ENCODE data around the gene LTBP1.

The LTBP1 gene

DNA sequence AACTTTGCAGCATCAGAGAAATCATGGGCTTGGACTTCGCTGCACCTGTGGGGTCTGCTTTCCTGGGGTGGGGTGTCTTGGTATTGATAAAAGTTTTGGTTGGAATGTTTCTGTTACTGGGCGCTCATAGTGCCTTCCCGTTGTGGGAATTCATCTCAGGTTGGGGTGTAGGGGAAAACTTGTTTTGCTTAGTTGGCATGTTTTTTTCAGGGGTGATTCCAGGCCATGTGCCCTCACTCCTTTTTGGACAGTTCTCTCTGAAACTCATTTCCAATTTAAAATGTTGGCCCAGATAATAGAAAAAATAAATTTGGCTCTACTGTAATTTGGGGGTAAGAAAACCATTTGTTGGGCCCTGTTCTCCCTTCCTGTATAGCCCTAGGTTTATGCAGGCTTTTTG is 1.5 kb downstream of the LTBP1 start:
- no peak overlapping the region for H3K4me3 ChIP-seq (ENCODE audit: low read depth, low read length)
- TF ChIP-seq, protein P1, sequence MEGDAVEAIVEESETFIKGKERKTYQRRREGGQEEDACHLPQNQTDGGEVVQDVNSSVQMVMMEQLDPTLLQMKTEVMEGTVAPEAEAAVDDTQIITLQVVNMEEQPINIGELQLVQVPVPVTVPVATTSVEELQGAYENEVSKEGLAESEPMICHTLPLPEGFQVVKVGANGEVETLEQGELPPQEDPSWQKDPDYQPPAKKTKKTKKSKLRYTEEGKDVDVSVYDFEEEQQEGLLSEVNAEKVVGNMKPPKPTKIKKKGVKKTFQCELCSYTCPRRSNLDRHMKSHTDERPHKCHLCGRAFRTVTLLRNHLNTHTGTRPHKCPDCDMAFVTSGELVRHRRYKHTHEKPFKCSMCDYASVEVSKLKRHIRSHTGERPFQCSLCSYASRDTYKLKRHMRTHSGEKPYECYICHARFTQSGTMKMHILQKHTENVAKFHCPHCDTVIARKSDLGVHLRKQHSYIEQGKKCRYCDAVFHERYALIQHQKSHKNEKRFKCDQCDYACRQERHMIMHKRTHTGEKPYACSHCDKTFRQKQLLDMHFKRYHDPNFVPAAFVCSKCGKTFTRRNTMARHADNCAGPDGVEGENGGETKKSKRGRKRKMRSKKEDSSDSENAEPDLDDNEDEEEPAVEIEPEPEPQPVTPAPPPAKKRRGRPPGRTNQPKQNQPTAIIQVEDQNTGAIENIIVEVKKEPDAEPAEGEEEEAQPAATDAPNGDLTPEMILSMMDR (IDR thresholded peaks at IDR 0.05; ENCODE audit: borderline replicate concordance, insufficient read depth, low read depth, low read length), result no peak

DNA sequence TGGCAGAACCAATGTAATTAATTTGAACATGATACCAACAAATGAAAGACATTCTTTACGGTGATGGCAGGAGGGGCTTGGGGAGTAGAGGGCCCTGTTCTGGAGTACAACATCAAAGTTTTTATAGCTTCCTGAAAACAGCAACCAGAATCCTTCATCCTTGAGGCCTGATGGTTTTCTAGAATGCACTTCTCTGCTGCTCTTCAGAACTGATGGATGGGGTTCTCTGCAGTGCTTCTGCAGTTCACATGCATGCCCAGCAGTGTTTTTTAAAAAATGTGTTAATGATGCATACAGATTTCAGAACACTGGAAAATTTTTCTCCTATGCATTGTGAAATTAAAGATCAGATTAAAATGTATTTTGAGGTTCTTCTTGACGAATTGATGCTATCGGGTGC is 2.5 kb downstream of the LTBP1 start:
- no peak overlapping the region for H3K4me3 ChIP-seq (ENCODE audit: low read depth, low read length)
- TF ChIP-seq, protein P1 (IDR thresholded peaks at IDR 0.05; ENCODE audit: borderline replicate concordance, insufficient read depth, low read depth, low read length), result no peak

GRCh38 chr2:32951672-32952071 is 4.9 kb downstream of the LTBP1 start:
- no peak overlapping the region for H3K4me3 ChIP-seq (ENCODE audit: low read depth, low read length)
- TF ChIP-seq, protein P1 (IDR thresholded peaks at IDR 0.05; ENCODE audit: borderline replicate concordance, insufficient read depth, low read depth, low read length), result no peak

GRCh38 chr2:32952761-32953476 is 6.2 kb downstream of the LTBP1 start:
- TF ChIP-seq, protein P1 (IDR thresholded peaks at IDR 0.05; ENCODE audit: borderline replicate concordance, insufficient read depth, low read depth, low read length), result no peak
- H3K4me3 ChIP-seq (ENCODE audit: low read depth, low read length), result no peak overlapping the region

DNA sequence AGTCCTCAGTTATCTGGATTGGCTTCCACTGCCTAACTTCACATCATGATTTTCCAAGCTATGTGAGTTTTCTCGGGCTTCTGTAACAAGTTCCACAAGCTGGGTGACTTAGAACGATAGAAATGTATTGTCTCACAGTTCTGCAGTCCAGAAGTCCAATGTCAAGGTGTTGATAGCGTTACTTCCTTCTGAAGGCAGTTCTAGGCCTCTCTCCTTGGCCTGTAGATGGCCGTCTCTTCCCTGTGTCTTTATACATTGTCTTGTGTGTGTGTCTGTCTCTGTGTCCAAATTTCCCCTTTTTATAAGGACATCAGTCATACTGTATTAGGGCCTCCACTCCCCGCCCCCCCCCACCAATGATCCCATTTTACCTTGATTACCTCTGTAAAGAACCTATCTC is 7.5 kb downstream of the LTBP1 start:
- H3K4me3 ChIP-seq (ENCODE audit: low read depth, low read length), result no peak overlapping the region
- TF ChIP-seq, protein P1 (IDR thresholded peaks at IDR 0.05; ENCODE audit: borderline replicate concordance, insufficient read depth, low read depth, low read length), result no peak

GRCh38 chr2:32958821-32959220 is 12.1 kb downstream of the LTBP1 start:
- no peak overlapping the region for H3K4me3 ChIP-seq (ENCODE audit: low read depth, low read length)
- TF ChIP-seq, protein P1 (IDR thresholded peaks at IDR 0.05; ENCODE audit: borderline replicate concordance, insufficient read depth, low read depth, low read length), result no peak

DNA sequence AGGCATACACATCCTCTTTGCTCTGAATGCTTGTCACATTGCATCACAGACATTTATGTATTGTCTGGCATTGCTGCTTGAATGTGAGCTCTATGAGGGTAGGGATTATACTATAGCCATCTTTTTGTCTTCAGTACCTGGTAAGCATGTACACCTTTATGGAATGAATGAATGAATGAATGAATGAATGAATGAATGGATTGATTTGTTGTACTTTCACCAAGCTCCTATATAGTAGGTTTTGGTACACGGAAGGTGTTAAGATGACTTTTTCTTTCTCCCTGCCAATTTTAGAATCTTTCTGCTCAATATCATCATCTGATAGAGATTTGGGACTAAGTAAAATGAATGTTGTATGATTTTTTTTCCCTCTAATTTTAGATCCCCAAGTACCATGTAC is 13.5 kb downstream of the LTBP1 start:
- TF ChIP-seq, protein P1 (IDR thresholded peaks at IDR 0.05; ENCODE audit: borderline replicate concordance, insufficient read depth, low read depth, low read length), result no peak
- no peak overlapping the region for H3K4me3 ChIP-seq (ENCODE audit: low read depth, low read length)

All from GM12875 (cell line).